ENCODE results near the gene ANKRD26. TPM values are rescaled to one million over a fixed set of nuclear protein-coding genes. Genes with fewer than 3 reads are reported as not detected.

Gene ANKRD26
- 4.1 TPM for polyA plus RNA-seq (2012; ENCODE audit: low read depth, missing spikeins)

DNA sequence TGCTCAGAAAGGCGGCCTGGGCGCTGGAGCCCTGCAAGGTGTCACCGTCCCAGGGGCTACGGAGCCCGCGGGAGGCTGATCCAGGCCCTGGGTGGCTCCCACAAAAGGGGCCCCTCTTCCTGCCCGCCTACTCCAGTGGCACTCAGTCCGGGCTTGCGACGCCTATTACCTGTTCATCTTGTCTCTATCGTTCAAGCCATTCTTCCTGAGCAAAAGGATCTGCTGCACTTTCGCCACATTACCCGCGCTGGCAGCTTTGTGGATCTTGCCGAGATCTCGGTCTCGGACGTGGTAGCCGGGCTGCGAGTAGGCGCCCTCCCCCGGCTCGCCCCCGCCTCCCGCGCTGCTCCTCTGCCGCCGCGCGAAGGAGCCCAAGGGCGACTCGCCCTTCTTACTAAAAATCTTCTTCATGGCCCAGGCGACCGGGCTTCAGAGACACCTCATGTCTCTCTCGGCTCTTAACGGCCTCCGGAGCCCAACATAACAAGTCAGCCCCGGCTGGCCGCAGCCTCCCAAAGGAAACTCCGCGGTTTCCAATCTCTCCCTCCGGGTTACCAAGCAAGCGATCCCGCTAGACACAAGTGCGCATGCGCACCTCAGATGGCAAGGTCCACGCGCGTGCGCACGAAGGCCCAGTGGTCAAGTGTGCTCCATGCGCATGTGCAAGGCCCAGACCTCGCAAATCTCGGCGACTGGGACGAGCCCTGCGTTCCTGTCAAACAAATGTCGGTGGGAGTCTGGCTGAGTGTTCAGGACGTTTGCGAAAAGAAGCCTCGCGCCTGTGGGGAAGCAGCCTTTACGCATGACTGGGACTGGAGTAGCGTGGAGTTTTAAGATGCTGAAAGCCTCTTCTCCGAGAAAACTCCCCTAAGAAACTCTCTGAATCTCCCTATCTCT, at the start of gene ANKRD26:
ANKRD26 (minus strand) TSS at position 579 of the 897 bp plus-strand sequence; CDS start at position 411, 168 bp downstream.
- TF ChIP-seq SPI1 (IDR thresholded peaks at IDR 0.05; ENCODE audit: low read depth, low read length) (no peak), POU2F2 (IDR thresholded peaks at IDR 0.05; ENCODE audit: low read depth, low read length) (peak; percentile 54; the same call in 1 of the 2 replicates), POLR2AphosphoS5 (IDR thresholded peaks at IDR 0.05; ENCODE audit: low read depth, low read length) (peak; percentile 79), TAF1 (IDR thresholded peaks at IDR 0.05; ENCODE audit: low read depth, low read length) (peak; percentile 47; the same call in 1 of the 2 replicates), POLR2A (IDR thresholded peaks at IDR 0.05; ENCODE audit: low read depth, low read length) (peak; percentile 73)
- FAIRE-seq, result peak; percentile 99
- peak; percentile 82 for DNase-seq (ENCODE audit: insufficient read length, low spot score)

DNA sequence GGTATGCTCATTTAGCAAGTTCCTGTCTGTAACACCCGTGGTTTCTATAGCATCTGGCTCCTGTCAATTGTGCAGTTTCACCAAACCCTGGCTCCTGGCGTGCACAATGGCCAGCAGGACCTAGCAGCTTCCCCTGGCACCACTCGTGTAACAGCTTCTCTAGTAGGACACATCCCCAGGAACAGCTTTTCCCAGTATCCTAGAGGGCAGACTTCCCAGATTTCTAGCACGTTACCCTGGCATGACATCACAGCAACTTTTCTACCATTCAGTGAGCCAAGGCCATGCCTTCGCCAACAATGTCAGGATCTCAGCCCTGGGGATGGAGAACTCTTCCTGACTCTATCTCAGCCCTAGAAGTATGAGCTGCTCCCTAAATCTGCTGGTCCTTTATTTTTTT, 47.4 kb upstream of the ANKRD26 start:
- no peak for DNase-seq (ENCODE audit: insufficient read length, low spot score)
- no peak for FAIRE-seq
- TF ChIP-seq PAX5 (IDR thresholded peaks at IDR 0.05; ENCODE audit: insufficient read depth, low read length, severe bottlenecking) (no peak), TAF1 (IDR thresholded peaks at IDR 0.05; ENCODE audit: low read depth, low read length) (no peak), POLR2AphosphoS5 (IDR thresholded peaks at IDR 0.05; ENCODE audit: low read depth, low read length) (no peak), POU2F2 (IDR thresholded peaks at IDR 0.05; ENCODE audit: low read depth, low read length) (no peak), SPI1 (IDR thresholded peaks at IDR 0.05; ENCODE audit: low read depth, low read length) (no peak), POLR2A (IDR thresholded peaks at IDR 0.05; ENCODE audit: low read depth, low read length) (no peak)

DNA sequence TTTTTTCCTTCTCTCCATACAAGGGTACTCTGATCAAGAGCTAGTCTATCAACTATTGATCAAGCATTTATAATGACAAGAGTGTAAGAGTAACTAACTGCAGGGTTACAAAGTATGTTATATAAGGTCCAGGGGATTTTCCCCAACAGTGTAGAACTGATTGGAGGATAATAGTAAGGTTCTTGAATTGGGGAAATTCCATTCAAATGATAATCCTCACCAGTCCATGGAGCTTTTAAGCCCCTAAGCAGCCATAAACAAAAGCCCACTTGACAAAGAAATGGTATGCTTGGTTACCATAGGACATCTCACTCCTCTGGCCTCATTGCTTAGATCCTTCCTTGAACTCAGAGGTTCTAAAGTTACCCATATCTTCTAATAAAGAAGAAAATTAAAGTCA, 45.6 kb upstream of the ANKRD26 start:
- DNase-seq (ENCODE audit: insufficient read length, low spot score), result no peak
- no peak for FAIRE-seq
- TF ChIP-seq PAX5 (IDR thresholded peaks at IDR 0.05; ENCODE audit: insufficient read depth, low read length, severe bottlenecking), result no peak
- TF ChIP-seq POU2F2 (IDR thresholded peaks at IDR 0.05; ENCODE audit: low read depth, low read length), result no peak
- no peak for TF ChIP-seq POLR2A (IDR thresholded peaks at IDR 0.05; ENCODE audit: low read depth, low read length)
- TF ChIP-seq SPI1 (IDR thresholded peaks at IDR 0.05; ENCODE audit: low read depth, low read length), result no peak

DNA sequence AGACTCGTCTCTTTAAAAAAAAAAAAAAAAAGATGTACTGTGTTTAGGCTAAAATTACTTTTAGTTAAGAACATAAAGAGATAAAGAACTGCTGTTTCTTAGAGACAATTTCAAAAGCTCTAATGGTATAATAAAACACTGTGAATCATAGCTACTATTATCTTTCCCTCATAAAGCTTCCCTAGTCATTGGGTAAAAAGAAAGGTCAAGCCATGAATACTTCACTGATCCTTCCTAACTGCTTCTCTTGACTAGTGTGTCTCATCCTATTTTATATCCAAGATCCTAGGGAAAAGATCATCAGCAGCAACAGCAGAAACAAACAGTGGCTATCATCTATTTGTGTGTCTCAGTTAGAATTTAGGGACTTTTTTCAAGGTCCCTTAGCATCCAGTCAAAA, 43.4 kb upstream of the ANKRD26 start:
- no peak for FAIRE-seq
- DNase-seq (ENCODE audit: insufficient read length, low spot score), result no peak
- no peak for TF ChIP-seq SPI1 (IDR thresholded peaks at IDR 0.05; ENCODE audit: low read depth, low read length)
- TF ChIP-seq POLR2A (IDR thresholded peaks at IDR 0.05; ENCODE audit: low read depth, low read length), result no peak
- TF ChIP-seq PAX5 (IDR thresholded peaks at IDR 0.05; ENCODE audit: insufficient read depth, low read length, severe bottlenecking), result no peak
- TF ChIP-seq POLR2AphosphoS5 (IDR thresholded peaks at IDR 0.05; ENCODE audit: low read depth, low read length), result no peak
- no peak for TF ChIP-seq POU2F2 (IDR thresholded peaks at IDR 0.05; ENCODE audit: low read depth, low read length)
- no peak for TF ChIP-seq TAF1 (IDR thresholded peaks at IDR 0.05; ENCODE audit: low read depth, low read length)

DNA sequence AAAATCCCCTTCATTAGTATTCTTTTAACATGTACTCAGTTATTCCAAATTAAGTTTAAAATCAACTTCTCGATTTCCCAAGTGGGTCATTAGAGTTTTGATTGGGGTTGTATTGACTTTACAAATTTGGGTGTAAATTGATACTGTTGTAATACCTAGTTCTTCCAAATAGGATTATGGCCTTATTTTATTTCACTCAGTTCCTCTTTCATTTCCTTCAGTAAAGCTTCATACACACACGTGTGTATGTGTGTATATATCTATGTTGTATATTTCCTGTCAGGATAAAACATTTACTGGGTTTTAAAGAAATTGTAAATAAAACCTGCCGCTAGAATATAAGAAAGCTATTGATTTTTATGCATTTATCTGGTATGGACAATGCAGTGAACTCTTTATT, 38.0 kb upstream of the ANKRD26 start:
- peak; percentile 9 for FAIRE-seq

DNA sequence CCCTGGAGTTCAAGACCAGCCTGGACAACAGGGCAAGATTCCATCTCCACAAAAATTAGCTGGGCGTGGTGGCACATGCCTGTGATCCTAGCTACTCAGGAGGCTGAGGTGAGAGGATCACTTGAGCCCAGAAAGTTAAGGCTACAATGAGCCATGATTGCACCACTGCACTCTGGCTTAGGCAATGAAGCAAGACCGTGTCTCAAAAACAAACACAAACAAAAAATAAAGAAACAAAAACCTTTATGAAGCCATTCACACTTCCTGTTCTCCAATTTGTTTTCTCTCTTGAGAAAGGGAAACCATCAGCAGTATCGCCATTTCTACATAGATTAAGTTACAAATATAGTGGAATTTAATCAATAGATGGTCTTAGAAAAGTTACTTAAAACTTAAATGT, 34.1 kb upstream of the ANKRD26 start:
- FAIRE-seq (no peak), DNase-seq (ENCODE audit: insufficient read length, low spot score) (no peak)
- TF ChIP-seq SPI1 (IDR thresholded peaks at IDR 0.05; ENCODE audit: low read depth, low read length) (no peak), PAX5 (IDR thresholded peaks at IDR 0.05; ENCODE audit: insufficient read depth, low read length, severe bottlenecking) (no peak), TAF1 (IDR thresholded peaks at IDR 0.05; ENCODE audit: low read depth, low read length) (no peak), POLR2AphosphoS5 (IDR thresholded peaks at IDR 0.05; ENCODE audit: low read depth, low read length) (no peak), POLR2A (IDR thresholded peaks at IDR 0.05; ENCODE audit: low read depth, low read length) (no peak), POU2F2 (IDR thresholded peaks at IDR 0.05; ENCODE audit: low read depth, low read length) (no peak)

More for the DNA sequence above, 38.0 kb upstream of the ANKRD26 start:
- DNase-seq (ENCODE audit: insufficient read length, low spot score), result no peak
- peak; percentile 36; the same call in 1 of the 2 replicates for TF ChIP-seq SPI1 (IDR thresholded peaks at IDR 0.05; ENCODE audit: low read depth, low read length)
- TF ChIP-seq TAF1 (IDR thresholded peaks at IDR 0.05; ENCODE audit: low read depth, low read length), result no peak

DNA sequence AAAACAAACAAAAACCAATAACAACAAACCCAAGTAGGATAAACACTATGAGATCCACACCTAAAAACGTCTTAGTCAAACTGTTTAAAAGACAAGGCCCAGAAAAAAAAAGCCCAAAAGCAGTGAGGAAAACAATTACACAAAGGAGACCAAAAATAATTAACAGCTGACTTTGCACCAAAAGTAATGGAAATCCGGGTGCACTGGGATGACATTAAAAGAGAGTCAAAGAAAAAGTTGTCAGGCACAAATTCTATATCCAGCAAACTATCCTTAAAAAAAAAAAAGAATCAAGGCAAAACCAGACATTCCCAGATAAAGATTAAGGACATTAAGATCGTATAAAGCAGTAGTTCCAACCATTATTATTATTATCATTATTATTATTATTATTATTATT, 7.9 kb upstream of the ANKRD26 start:
- TF ChIP-seq SPI1 (IDR thresholded peaks at IDR 0.05; ENCODE audit: low read depth, low read length) (no peak), PAX5 (IDR thresholded peaks at IDR 0.05; ENCODE audit: insufficient read depth, low read length, severe bottlenecking) (no peak), POLR2AphosphoS5 (IDR thresholded peaks at IDR 0.05; ENCODE audit: low read depth, low read length) (no peak), POLR2A (IDR thresholded peaks at IDR 0.05; ENCODE audit: low read depth, low read length) (no peak), TAF1 (IDR thresholded peaks at IDR 0.05; ENCODE audit: low read depth, low read length) (no peak), POU2F2 (IDR thresholded peaks at IDR 0.05; ENCODE audit: low read depth, low read length) (no peak)
- FAIRE-seq, result no peak
- no peak for DNase-seq (ENCODE audit: insufficient read length, low spot score)

DNA sequence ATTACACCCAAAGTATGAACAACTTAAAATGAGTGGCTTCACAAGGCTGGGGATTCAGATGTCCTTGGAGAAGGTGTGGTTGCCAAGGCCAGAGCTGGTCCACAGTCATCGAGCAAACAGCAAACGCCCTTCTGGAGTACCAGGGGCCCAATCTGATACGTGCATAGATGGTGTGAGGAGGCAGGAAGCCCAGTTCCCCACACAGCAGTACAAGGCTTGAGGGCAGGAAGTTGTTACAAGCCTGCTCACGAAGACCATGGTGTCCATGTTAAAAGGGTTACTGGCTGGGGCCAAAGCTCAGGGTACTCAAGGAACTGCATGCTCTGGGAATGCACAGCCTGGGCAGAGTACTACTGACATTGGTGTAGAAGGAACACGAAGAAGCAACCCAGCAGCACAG, 4.6 kb upstream of the ANKRD26 start:
- DNase-seq (ENCODE audit: insufficient read length, low spot score) (no peak), FAIRE-seq (no peak)
- TF ChIP-seq SPI1 (IDR thresholded peaks at IDR 0.05; ENCODE audit: low read depth, low read length), result no peak
- TF ChIP-seq POLR2A (IDR thresholded peaks at IDR 0.05; ENCODE audit: low read depth, low read length), result no peak
- no peak for TF ChIP-seq PAX5 (IDR thresholded peaks at IDR 0.05; ENCODE audit: insufficient read depth, low read length, severe bottlenecking)
- no peak for TF ChIP-seq TAF1 (IDR thresholded peaks at IDR 0.05; ENCODE audit: low read depth, low read length)

DNA sequence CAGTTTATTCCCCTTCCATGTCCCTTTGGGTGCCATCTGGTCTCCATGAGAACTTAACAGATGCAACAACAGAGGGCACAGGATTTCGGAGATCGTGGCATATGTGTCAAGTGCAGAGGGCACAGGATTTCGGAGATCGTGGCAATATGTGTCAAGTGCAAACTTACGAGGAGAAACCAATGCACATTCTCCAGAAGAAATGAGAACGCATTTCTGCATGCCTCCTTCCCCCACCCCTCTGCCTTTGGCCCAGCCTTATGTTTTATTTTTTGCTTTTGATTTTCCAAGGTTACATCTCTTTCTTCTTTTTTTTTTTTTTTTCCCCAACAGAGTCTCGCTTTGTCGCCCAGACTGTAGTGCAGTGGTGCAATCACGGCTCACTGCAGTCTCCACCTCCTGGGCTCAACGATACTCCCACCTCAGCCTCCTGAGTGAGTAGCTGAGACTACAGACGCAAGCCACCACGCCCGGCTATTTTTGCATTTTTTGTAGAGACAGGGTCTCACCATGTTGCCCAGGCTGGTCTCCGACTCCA, 586 bp upstream of the ANKRD26 start:
- no peak for TF ChIP-seq TAF1 (IDR thresholded peaks at IDR 0.05; ENCODE audit: low read depth, low read length)
- TF ChIP-seq POU2F2 (IDR thresholded peaks at IDR 0.05; ENCODE audit: low read depth, low read length), result no peak
- TF ChIP-seq SPI1 (IDR thresholded peaks at IDR 0.05; ENCODE audit: low read depth, low read length), result no peak
- no peak for TF ChIP-seq PAX5 (IDR thresholded peaks at IDR 0.05; ENCODE audit: insufficient read depth, low read length, severe bottlenecking)
- TF ChIP-seq POLR2AphosphoS5 (IDR thresholded peaks at IDR 0.05; ENCODE audit: low read depth, low read length), result no peak
- no peak for TF ChIP-seq POLR2A (IDR thresholded peaks at IDR 0.05; ENCODE audit: low read depth, low read length)
- FAIRE-seq (no peak), DNase-seq (ENCODE audit: insufficient read length, low spot score) (no peak)

Data from GM12891 (cell line).